ENCODE data around the gene ATP10A. TPM values are rescaled to one million over a fixed set of nuclear protein-coding genes. Genes with fewer than 3 reads are reported as not detected.

Gene ATP10A
- total RNA-seq, 1 experiment from 2014 or later = 0.02 TPM

- Histone ChIP-seq H3K79me2 (ENCODE audit: insufficient read depth, low read length) (no peaks in the 10 kb centered on the region), H2AFZ (ENCODE audit: low read depth, low read length, poor library complexity, severe bottlenecking) (no peak overlapping the region), H3K27me3 (ENCODE audit: insufficient read depth, low read length) (no peaks in the 10 kb centered on the region), H3K4me3 (replicated peaks in 1 of 2; ENCODE audit: low read depth in 1 of 2, low read length in 2 of 2) (no peak overlapping the region), H4K20me1 (ENCODE audit: insufficient read depth) (no peaks in the 10 kb centered on the region), H3K4me2 (ENCODE audit: low read length) (no peak overlapping the region), H3K27ac (ENCODE audit: low read depth, low read length) (no peak overlapping the region), H3K9ac (ENCODE audit: low read length) (no peak overlapping the region), H3K9me3 (ENCODE audit: control insufficient read depth in 1 of 2, insufficient read depth in 1 of 2, low read depth in 1 of 2, low read length in 2 of 2) (peaks cover 3 to 17% of the 10 kb centered on the region in 2 experiments; a peak in 2 of 4 replicates), H3K4me1 (ENCODE audit: control insufficient read depth in 1 of 2, insufficient read depth in 2 of 2, low read length in 2 of 2) (no peaks in the 10 kb centered on the region), H3K36me3 (ENCODE audit: control insufficient read depth in 1 of 2, insufficient read depth in 2 of 2, low read length in 2 of 2) (no peaks in the 10 kb centered on the region), H3K9me2 (ENCODE audit: insufficient read depth) (no peaks in the 10 kb centered on the region)
- RAD21 ChIA-PET (ENCODE audit: low non-redundant PET in 1 of 2, low total read pairs in 2 of 2, uncharacterized antibody in 2 of 2, unreplicated experiment in 2 of 2) = no interaction called here
- BruUV-seq (replicated peaks) = no TSS peak
- intact Hi-C loops (cut with micrococcal nuclease) = no loop called here
- POLR2A ChIA-PET = no interaction called here
- TF ChIP-seq REST (IDR thresholded peaks at IDR 0.05; ENCODE audit: low read depth) (no peak), CEBPB (IDR thresholded peaks at IDR 0.05; ENCODE audit: low read depth) (no peak), CBX3 (IDR thresholded peaks at IDR 0.05; ENCODE audit: low read depth) (no peak), JUND (IDR thresholded peaks at IDR 0.05) (no peak), ELF1 (IDR thresholded peaks at IDR 0.05; ENCODE audit: borderline replicate concordance, low read depth) (no peak), POLR2AphosphoS5 (IDR thresholded peaks at IDR 0.05; ENCODE audit: low read depth, low read length) (no peak), ATF3 (IDR thresholded peaks at IDR 0.05) (no peak), SP1 (IDR thresholded peaks at IDR 0.05; ENCODE audit: low read depth) (no peak), EZH2phosphoT487 (IDR thresholded peaks at IDR 0.05; ENCODE audit: borderline replicate concordance) (no peak)
- CTCF ChIA-PET = no interaction called here
- DNase-seq (ENCODE audit: low read depth, low spot score) (no peak), ATAC-seq (no peak)
Measured at GRCh38 chr15:25718169-25718536, 145.0 kb downstream of the ATP10A start.
